Pons (tissue), 1 donor: ENCODE measurements around the gene PCNX1.
A peak's percentile ranks its signal among the peaks of the same experiment; 100 is the strongest.

Experiments used
- DNase-seq: peaks from one replicate; pipeline ENCODE4 v3.0.0-alpha.2; 2016; ENCODE audit warnings: low spot score

PCNX1 gene

DNA sequence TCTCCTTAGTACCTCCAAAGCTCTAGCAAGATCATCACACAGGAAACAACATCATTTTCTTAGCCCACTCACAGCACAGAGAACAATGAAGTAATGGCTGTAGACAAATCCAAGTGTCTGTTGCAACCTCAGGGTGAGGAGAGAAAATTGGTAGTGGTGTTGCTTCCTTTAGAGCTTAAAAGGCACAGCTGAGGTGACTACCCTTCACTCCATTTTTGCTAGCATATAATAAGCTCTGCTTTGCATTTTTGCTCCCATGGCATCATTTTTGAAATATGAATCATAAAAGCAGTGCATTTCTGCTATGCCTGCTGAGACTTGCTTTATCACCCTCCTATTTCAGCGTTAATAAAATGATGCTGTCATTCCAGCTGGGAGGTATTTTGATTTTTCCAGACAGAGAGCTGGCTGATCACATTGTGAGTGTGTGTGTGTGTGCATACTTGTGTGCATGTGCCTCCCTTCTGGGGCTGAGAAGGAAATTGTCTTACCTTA lies 18.5 kb upstream of the PCNX1 start:
- no peak for DNase-seq

GRCh38 chr14:70889555-70889954 lies 17.7 kb upstream of the PCNX1 start:
- DNase-seq = no peak

DNA sequence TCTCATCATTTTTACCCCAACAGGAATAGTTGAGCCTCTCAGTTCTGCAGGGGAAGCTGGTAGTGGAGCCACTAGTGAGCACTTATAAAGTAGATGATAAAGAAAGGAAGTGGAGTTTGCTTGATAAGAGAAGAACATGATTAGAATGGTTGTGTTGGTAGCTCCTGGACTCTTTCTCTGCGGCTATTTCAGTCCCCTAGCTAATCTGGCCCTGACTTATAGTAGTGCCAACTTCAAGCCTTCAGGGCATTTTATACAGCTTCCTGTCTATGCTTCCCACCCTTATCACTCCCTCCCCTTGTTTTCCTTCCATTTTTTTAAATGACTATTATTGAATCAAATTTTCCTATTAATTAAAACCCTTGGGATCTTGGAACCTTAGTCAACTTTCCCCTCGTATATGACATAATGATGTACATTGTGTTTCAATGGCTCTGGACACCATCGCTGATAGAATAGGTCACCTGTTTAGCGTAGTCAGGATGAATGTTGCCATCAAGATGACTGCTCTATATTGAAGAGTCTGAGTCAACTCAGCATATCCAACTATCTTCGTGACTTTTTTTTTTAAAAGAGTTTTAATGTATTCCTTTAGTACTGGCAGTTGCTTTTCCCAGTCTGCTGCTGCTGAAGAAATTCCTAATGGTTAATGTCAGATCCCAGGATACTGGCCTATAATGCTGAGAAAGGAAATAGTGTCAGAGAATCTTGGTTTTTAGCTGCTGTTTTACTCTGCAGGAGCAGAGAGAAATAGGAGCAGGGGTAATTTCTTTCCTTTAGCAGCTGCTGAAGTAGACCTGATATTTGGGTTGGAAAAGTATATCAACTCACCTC lies 16.2 kb upstream of the PCNX1 start:
- no peak for DNase-seq

DNA sequence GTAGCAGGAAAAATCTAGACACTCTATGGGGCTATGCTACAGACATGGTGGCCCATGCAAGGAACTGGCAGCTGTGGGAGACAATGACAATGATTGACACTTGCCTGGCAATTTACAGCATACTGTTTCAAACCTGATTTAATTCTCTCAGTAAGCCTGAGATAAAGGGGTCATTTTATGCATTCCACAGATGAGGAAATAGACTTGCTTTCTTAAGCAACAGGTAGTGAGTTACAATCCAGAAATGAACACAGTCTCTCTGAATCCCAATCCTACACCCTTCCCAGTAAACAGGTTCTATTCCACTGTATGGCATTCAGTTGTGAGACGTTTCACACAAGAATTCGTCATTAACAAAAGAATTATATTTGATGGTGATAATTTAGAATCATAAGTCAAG lies 15.5 kb upstream of the PCNX1 start:
- DNase-seq = no peak

- no peak for DNase-seq
Measured at GRCh38 chr14:70893062-70893845, 14.0 kb upstream of the PCNX1 start.

DNA sequence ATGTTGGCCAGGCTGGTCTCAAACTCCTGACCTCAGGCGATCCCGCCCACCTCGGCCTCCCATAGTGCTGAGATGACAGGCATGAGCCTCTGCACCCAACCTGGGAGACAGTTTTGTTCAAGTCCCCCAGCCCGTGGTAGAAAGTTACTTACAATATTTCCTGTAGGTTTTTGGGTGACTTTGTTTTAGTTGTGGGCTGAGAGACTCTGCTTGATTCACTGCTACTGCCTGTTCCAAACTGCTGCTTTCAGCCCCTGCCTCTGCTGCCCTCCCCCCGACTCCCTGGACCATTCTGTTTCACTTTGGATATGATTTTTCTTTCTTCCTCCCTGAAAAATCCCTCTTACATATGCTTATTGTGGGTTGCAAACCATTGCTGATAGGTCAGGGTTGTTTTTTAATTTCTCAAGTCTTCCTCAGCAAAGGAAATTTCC lies 13.4 kb upstream of the PCNX1 start:
- no peak for DNase-seq

DNA sequence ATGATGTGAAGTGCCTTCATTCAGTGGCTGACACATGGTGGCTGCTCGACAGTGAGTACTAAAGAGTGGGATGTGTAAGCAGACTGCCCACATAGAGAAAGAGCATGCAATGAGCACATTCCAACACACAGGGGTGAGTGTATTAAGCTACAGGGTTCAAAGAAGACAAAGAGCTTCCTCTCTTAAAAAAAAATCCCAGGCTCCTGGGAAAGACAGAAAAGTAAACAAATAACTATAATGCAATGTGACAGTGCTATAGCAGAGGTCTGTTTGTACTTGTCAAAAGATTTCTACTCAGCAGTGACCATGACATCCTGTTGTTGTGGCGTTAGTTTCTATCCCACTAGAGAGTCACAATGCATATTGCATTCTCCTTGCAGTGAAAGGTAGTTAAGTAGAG lies 12.4 kb upstream of the PCNX1 start:
- no peak for DNase-seq

- DNase-seq = no peak
Measured at GRCh38 chr14:70896317-70896716, 10.9 kb upstream of the PCNX1 start.

DNA sequence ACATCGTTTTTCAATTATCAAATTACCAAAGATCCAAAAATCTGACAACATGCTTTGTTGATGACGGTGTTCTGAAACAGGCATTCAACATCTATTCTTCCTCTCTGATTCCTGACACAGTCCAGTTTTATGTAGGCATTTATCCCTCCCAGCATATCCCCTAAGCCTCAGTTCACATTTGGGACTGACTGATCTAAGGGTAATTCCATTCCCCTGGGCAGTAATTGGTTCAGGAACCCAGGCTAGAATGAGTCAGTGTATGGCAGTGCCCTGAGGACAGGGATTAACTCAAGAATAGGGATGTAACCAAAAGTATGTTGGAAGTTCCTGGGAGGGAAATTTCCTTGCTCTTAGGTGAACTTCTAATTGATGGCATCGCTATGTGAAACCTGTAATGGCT lies 10.3 kb upstream of the PCNX1 start:
- DNase-seq = no peak

- DNase-seq = no peak
Measured at GRCh38 chr14:70897464-70897863, 9.8 kb upstream of the PCNX1 start.

DNA sequence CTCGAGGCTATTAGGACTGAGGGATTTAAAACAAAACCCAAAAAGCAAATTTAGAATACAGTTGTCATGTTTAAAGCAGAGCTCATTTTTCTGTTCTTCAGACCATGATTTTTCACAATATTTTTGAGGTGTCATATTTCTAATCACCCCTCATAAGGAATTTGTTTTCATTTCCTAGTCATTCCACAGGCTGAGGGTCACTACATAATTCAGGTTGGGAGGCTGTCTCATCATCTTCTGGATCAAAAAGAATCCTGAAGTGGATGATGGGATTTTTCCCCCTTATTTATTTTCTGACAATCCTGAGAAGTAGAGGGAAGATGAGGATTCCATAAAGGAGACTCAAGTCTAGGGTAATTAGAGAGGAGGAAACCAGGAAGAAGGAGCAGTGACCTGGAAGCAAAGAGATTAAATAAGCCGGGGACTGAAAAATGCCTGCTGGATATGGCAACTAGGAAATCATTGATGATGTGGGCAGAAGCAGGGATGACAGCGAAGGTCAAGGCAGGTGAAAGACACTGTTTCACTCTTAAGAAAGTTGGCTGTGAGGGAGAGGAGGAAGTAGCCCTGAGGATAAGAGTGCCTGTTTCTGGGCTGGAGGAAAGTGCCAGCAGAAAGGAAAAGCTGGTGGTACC lies 9.0 kb upstream of the PCNX1 start:
- no peak for DNase-seq

- DNase-seq = no peak
Measured at GRCh38 chr14:70901269-70901668, 6.0 kb upstream of the PCNX1 start.

GRCh38 chr14:70902184-70902583 lies 5.1 kb upstream of the PCNX1 start:
- no peak for DNase-seq

- no peak for DNase-seq
Measured at GRCh38 chr14:70904373-70904772, 2.9 kb upstream of the PCNX1 start.

DNA sequence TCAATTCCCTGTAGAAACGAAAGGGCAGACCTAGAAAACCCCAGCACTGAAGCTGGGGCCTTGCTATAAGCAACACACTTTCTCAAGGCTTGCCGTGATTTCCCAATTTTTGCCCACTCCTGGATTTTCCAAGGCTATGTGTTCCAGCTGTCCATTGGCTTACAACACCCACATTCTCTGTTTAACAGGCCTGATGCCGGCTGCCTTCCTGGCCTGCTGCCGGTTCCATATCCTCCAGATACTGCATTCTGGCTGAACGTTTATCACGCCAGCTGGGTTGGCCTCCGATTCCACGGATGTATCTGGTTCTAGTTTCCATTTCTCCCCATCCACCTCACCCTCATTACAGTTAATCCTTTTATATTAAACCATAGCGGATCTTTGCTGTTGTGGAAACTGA lies 2.0 kb upstream of the PCNX1 start:
- no peak for DNase-seq

- no peak for DNase-seq
Measured at GRCh38 chr14:70906793-70907175, 475 bp upstream of the PCNX1 start.

GRCh38 chr14:70907996-70908934 lies 1.0 kb downstream of the PCNX1 start:
- peak; percentile 35 for DNase-seq

DNA sequence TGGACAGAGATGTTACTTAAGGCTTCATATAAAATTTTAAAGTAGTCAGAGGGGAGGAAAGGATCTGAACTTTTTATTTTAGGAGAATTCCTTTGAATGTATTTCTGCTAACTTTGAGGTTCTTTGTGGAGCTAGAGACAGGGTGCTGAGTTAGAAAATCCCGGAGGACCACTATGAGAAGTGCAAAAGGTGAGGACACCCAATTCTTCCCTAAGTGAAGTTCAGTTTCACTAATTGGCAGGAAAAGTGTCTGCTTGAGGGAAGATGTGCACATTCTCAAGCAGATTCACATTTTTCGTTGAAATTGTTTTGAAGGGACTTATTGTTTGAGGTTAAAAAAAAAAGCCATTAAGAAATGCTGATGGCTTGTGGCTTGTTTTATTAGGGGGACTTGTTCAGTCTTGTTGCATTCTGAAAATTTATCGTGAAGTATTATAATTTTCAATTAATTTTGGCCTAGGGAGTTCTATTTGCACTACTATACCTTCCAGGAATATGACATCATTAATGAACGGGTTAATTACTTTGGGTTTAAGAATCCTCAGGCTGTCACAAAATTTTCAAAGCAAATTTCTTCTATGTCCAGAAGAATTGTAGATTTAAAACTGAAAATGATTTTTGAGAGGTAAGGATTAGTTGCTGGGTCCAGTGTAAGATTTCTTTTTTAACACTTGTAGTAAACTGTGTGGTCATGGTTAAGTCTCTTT lies 1.8 kb downstream of the PCNX1 start:
- DNase-seq = peak; percentile 17

DNA sequence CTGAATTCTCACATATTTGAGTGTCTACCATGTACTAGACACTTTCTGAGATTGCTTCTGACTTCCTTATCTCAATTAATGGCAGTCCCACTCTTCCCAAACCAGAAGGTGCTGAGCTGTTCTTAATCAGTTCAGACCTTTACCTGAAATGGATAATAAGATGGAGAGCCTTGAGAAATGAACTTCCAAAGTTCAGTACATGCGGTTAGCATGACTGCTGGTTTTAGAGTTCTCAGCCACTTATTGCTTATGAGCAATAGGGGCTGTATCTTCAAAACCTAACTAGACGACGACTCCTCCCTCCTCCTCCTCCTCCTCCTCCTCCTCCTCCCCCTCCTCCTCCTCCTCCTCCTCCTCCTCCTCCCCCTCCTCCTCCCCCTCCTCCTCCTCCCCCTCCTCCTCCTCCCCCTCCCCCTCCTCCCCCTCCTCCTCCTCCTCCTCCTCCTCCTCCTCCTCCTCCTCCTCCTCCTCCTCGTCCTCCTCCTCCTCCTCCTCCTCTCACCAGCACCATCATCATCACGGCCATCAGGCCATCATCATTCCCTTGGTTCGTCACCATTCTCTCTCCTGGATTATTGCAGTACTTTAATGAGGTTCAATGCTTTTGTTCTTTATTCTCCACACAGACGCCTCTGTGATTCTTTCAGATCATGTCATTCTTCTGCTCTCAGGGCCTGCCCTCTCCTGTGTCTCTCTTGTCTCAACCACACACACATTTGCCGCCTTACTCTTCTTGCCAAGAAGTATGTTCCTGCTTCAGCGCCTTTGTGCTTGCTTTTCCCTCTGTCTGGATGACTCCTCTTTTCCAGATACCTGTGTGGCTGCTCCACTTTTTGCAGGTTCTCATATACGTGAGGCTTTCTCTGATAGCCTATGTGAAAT lies 2.7 kb downstream of the PCNX1 start:
- DNase-seq = peak; percentile 24

GRCh38 chr14:70915415-70915814 lies 8.2 kb downstream of the PCNX1 start:
- no peak for DNase-seq
